ENCODE measurements around the gene UBA52. TPM values are rescaled to one million over a fixed set of nuclear protein-coding genes. Genes with fewer than 3 reads are reported as not detected.

The UBA52 gene
- total and polyA plus RNA-seq, 9 donors, result 1,127 to 1,404 (median 1,266) TPM

- Histone ChIP-seq H3K36me3 (ENCODE audit: control insufficient read depth, insufficient read depth, low read length) (no peaks in the 10 kb centered on the region), H3K4me3 (ENCODE audit: low read length) (peak overlapping the region; percentile 22), H3K4me1 (ENCODE audit: control insufficient read depth, insufficient read depth, low read length) (peaks cover 36% of the 10 kb centered on the region), H3K9me3 (replicated peaks; ENCODE audit: control insufficient read depth, low read depth, low read length) (no peaks in the 10 kb centered on the region), H3K27ac (ENCODE audit: low read length) (no peak overlapping the region), H3K27me3 (ENCODE audit: control insufficient read depth, insufficient read depth, low read length) (peaks cover 89% of the 10 kb centered on the region)
- 4% methylated on average over 60 of the region's 65 CpGs for WGBS (ENCODE audit: insufficient coverage)
- DNase-seq, result no peak
Measured at GRCh38 chr19:18605546-18606280, 34.1 kb downstream of the UBA52 start.

- Histone ChIP-seq H3K4me1 (ENCODE audit: control insufficient read depth, insufficient read depth, low read length) (peaks cover 43% of the 10 kb centered on the region), H3K9me3 (replicated peaks; ENCODE audit: control insufficient read depth, low read depth, low read length) (no peaks in the 10 kb centered on the region), H3K27ac (ENCODE audit: low read length) (no peak within 1 kb of the TSS), H3K36me3 (ENCODE audit: control insufficient read depth, insufficient read depth, low read length) (no peaks in the 10 kb centered on the region), H3K27me3 (ENCODE audit: control insufficient read depth, insufficient read depth, low read length) (peaks cover 93% of the 10 kb centered on the region), H3K4me3 (ENCODE audit: low read length) (peak within 1 kb of the TSS; percentile 37)
- no peak for DNase-seq
- 1% methylated on average over 82 of the region's 116 CpGs for WGBS (ENCODE audit: insufficient coverage)
Measured at GRCh38 chr19:18606281-18607225, 34.9 kb downstream of the UBA52 start, which contains the start of gene CRLF1. TSS of gene CRLF1 (minus strand) at chr19:18606799. CDS start at chr19:18606656, 143 bp downstream.

GRCh38 chr19:18607226-18608101 lies 35.8 kb downstream of the UBA52 start:
- 1% methylated on average over 29 of the region's 68 CpGs for WGBS (ENCODE audit: insufficient coverage)
- Histone ChIP-seq H3K9me3 (replicated peaks; ENCODE audit: control insufficient read depth, low read depth, low read length) (no peaks in the 10 kb centered on the region), H3K4me1 (ENCODE audit: control insufficient read depth, insufficient read depth, low read length) (peaks cover 52% of the 10 kb centered on the region), H3K36me3 (ENCODE audit: control insufficient read depth, insufficient read depth, low read length) (no peaks in the 10 kb centered on the region), H3K27ac (ENCODE audit: low read length) (no peak overlapping the region), H3K4me3 (ENCODE audit: low read length) (peak overlapping the region; percentile 37), H3K27me3 (ENCODE audit: control insufficient read depth, insufficient read depth, low read length) (peaks cover 93% of the 10 kb centered on the region)
- DNase-seq, result peak; percentile 44

GRCh38 chr19:18608102-18608804 lies 36.6 kb downstream of the UBA52 start:
- Histone ChIP-seq H3K4me1 (ENCODE audit: control insufficient read depth, insufficient read depth, low read length) (peaks cover 53% of the 10 kb centered on the region), H3K9me3 (replicated peaks; ENCODE audit: control insufficient read depth, low read depth, low read length) (no peaks in the 10 kb centered on the region), H3K27me3 (ENCODE audit: control insufficient read depth, insufficient read depth, low read length) (peaks cover 92% of the 10 kb centered on the region), H3K4me3 (ENCODE audit: low read length) (no peak overlapping the region), H3K27ac (ENCODE audit: low read length) (no peak overlapping the region), H3K36me3 (ENCODE audit: control insufficient read depth, insufficient read depth, low read length) (no peaks in the 10 kb centered on the region)
- DNase-seq, result no peak
- 22% methylated on average over 5 of the region's 5 CpGs for WGBS (ENCODE audit: insufficient coverage)

- no peak for DNase-seq
- H3K9me3 ChIP-seq (replicated peaks; ENCODE audit: control insufficient read depth, low read depth, low read length), result no peaks in the 10 kb centered on the region
- peaks cover 49% of the 10 kb centered on the region for H3K4me1 ChIP-seq (ENCODE audit: control insufficient read depth, insufficient read depth, low read length)
- peaks cover 93% of the 10 kb centered on the region for H3K27me3 ChIP-seq (ENCODE audit: control insufficient read depth, insufficient read depth, low read length)
- WGBS (ENCODE audit: insufficient coverage), result 48% methylated on average over 7 of the region's 9 CpGs
- no peak overlapping the region for H3K4me3 ChIP-seq (ENCODE audit: low read length)
- H3K36me3 ChIP-seq (ENCODE audit: control insufficient read depth, insufficient read depth, low read length), result no peaks in the 10 kb centered on the region
- H3K27ac ChIP-seq (ENCODE audit: low read length), result no peak overlapping the region
Measured at GRCh38 chr19:18608805-18609716, 37.4 kb downstream of the UBA52 start.

GRCh38 chr19:18609717-18610051 lies 38.0 kb downstream of the UBA52 start:
- no peak overlapping the region for H3K27ac ChIP-seq (ENCODE audit: low read length)
- no peaks in the 10 kb centered on the region for H3K9me3 ChIP-seq (replicated peaks; ENCODE audit: control insufficient read depth, low read depth, low read length)
- peaks cover 93% of the 10 kb centered on the region for H3K27me3 ChIP-seq (ENCODE audit: control insufficient read depth, insufficient read depth, low read length)
- no peak overlapping the region for H3K4me3 ChIP-seq (ENCODE audit: low read length)
- WGBS (ENCODE audit: insufficient coverage), result 0% methylated on average over 1 of the region's 2 CpGs
- H3K4me1 ChIP-seq (ENCODE audit: control insufficient read depth, insufficient read depth, low read length), result peaks cover 42% of the 10 kb centered on the region
- H3K36me3 ChIP-seq (ENCODE audit: control insufficient read depth, insufficient read depth, low read length), result no peaks in the 10 kb centered on the region
- no peak for DNase-seq

- DNase-seq, result no peak
- 43% methylated on average over 3 of the region's 3 CpGs for WGBS (ENCODE audit: insufficient coverage)
- H3K36me3 ChIP-seq (ENCODE audit: control insufficient read depth, insufficient read depth, low read length), result no peaks in the 10 kb centered on the region
- peaks cover 41% of the 10 kb centered on the region for H3K4me1 ChIP-seq (ENCODE audit: control insufficient read depth, insufficient read depth, low read length)
- no peaks in the 10 kb centered on the region for H3K9me3 ChIP-seq (replicated peaks; ENCODE audit: control insufficient read depth, low read depth, low read length)
- H3K27ac ChIP-seq (ENCODE audit: low read length), result no peak overlapping the region
- no peak overlapping the region for H3K4me3 ChIP-seq (ENCODE audit: low read length)
- peaks cover 93% of the 10 kb centered on the region for H3K27me3 ChIP-seq (ENCODE audit: control insufficient read depth, insufficient read depth, low read length)
Measured at GRCh38 chr19:18610245-18610555, 38.5 kb downstream of the UBA52 start.

- Histone ChIP-seq H3K27ac (ENCODE audit: low read length) (no peak overlapping the region), H3K36me3 (ENCODE audit: control insufficient read depth, insufficient read depth, low read length) (no peaks in the 10 kb centered on the region), H3K4me3 (ENCODE audit: low read length) (no peak overlapping the region), H3K4me1 (ENCODE audit: control insufficient read depth, insufficient read depth, low read length) (peaks cover 37% of the 10 kb centered on the region), H3K9me3 (replicated peaks; ENCODE audit: control insufficient read depth, low read depth, low read length) (no peaks in the 10 kb centered on the region), H3K27me3 (ENCODE audit: control insufficient read depth, insufficient read depth, low read length) (peaks cover 90% of the 10 kb centered on the region)
- no peak for DNase-seq
- WGBS (ENCODE audit: insufficient coverage), result 7% methylated on average over 19 of the region's 45 CpGs
Measured at GRCh38 chr19:18610556-18611326, 39.1 kb downstream of the UBA52 start.

All from muscle of leg (tissue), 11 donors.